ENCODE data around the gene ANKFN1.

- TF ChIP-seq, protein P1, sequence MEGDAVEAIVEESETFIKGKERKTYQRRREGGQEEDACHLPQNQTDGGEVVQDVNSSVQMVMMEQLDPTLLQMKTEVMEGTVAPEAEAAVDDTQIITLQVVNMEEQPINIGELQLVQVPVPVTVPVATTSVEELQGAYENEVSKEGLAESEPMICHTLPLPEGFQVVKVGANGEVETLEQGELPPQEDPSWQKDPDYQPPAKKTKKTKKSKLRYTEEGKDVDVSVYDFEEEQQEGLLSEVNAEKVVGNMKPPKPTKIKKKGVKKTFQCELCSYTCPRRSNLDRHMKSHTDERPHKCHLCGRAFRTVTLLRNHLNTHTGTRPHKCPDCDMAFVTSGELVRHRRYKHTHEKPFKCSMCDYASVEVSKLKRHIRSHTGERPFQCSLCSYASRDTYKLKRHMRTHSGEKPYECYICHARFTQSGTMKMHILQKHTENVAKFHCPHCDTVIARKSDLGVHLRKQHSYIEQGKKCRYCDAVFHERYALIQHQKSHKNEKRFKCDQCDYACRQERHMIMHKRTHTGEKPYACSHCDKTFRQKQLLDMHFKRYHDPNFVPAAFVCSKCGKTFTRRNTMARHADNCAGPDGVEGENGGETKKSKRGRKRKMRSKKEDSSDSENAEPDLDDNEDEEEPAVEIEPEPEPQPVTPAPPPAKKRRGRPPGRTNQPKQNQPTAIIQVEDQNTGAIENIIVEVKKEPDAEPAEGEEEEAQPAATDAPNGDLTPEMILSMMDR (IDR thresholded peaks at IDR 0.05): no peak
- TF ChIP-seq POLR2AphosphoS5 (IDR thresholded peaks at IDR 0.05): no peak
Observed at GRCh38 chr17:56175299-56175955, 22.2 kb downstream of the ANKFN1 start.

Measured in breast epithelium (tissue), 3 donors.